HepG2 (cell line): ENCODE measurements around the gene CTNNA2.

Experiments used
- POLR2AphosphoS2 ChIP-seq: IDR thresholded peaks from 2 replicates; pipeline ENCODE4 v1.6.1; 2011; ENCODE audit warnings: low read depth, low read length, improper control_type of control experiment
- YY1 ChIP-seq: IDR thresholded peaks from 2 replicates; pipeline ENCODE4 v1.6.1; 2011; ENCODE audit warnings: low read length, low read depth, moderate library complexity, mild to moderate bottlenecking; ENCODE audit not compliant: insufficient read depth, insufficient replicate concordance
- TF ChIP-seq, protein P1 (sequence below): sonication (generic); formaldehyde crosslinking; IDR thresholded peaks from 2 replicates; pipeline ENCODE4 v1.9.0; 2021; ENCODE audit warnings: missing genetic modification reagents, borderline replicate concordance

DNA sequence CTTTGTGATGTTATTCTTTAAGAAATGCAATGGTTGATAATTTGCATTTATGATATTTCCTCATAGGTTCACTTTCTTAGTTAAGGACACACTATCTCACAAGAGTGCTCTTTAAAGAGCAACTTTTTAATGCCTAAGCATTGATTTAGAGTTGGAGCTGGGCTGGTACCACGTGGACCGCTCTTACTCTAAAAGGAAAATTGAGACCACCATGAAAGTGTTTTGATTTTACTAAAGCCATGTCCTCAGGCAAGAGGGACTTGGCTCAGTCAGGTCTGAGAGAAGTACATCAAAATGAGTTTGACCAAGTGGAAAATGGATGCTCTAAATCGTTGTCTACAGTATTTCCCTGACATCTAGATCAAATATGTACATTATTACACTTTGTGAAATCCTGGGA, 489.3 kb downstream of the CTNNA2 start:
- TF ChIP-seq, protein P1, sequence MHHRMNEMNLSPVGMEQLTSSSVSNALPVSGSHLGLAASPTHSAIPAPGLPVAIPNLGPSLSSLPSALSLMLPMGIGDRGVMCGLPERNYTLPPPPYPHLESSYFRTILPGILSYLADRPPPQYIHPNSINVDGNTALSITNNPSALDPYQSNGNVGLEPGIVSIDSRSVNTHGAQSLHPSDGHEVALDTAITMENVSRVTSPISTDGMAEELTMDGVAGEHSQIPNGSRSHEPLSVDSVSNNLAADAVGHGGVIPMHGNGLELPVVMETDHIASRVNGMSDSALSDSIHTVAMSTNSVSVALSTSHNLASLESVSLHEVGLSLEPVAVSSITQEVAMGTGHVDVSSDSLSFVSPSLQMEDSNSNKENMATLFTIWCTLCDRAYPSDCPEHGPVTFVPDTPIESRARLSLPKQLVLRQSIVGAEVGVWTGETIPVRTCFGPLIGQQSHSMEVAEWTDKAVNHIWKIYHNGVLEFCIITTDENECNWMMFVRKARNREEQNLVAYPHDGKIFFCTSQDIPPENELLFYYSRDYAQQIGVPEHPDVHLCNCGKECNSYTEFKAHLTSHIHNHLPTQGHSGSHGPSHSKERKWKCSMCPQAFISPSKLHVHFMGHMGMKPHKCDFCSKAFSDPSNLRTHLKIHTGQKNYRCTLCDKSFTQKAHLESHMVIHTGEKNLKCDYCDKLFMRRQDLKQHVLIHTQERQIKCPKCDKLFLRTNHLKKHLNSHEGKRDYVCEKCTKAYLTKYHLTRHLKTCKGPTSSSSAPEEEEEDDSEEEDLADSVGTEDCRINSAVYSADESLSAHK (CRISPR knock-in tag) = no peak
- TF ChIP-seq YY1 (no peak), POLR2AphosphoS2 (no peak)
